ENCODE data around the gene ASPG. TPM values are rescaled to one million over a fixed set of nuclear protein-coding genes. Genes with fewer than 3 reads are reported as not detected.
"Not testable (repeated sequence)": the region's sequence is repeated elsewhere in the genome, so short reads cannot be mapped to it uniquely, and the experiment has no call there.

Gene ASPG
- total RNA-seq, 2 donors from 2014 or later, result 0.30 TPM; not detected in 1

- H3K27me3 Mint-ChIP-seq (ENCODE audit: low read depth), result no peaks in the 10 kb centered on the region
- no peak overlapping the region for H3K4me3 Mint-ChIP-seq
- H3K4me1 Mint-ChIP-seq (ENCODE audit: low read depth), result no peaks in the 10 kb centered on the region
- H3K9me3 Mint-ChIP-seq, result no peaks in the 10 kb centered on the region
- ATAC-seq (replicated peaks in 1 of 2), result no peak
- no peaks in the 10 kb centered on the region for H3K36me3 Mint-ChIP-seq (ENCODE audit: insufficient read depth in 2 of 2)
- DNase-seq, result no peak
- H3K27ac Mint-ChIP-seq, result no peak overlapping the region
These were observed 67.3 kb downstream of the ASPG start for GRCh38 chr14:104152686-104153393.

- not testable (repeated sequence) for H3K36me3 Mint-ChIP-seq (ENCODE audit: insufficient read depth in 2 of 2)
These were observed 67.9 kb downstream of the ASPG start for GRCh38 chr14:104153394-104153755.

GRCh38 chr14:104154246-104154645 is 68.7 kb downstream of the ASPG start:
- Mint-ChIP-seq H3K36me3 (ENCODE audit: insufficient read depth in 2 of 2) (no peaks in the 10 kb centered on the region), H3K27me3 (ENCODE audit: low read depth) (no peaks in the 10 kb centered on the region), H3K27ac (no peak overlapping the region), H3K4me3 (no peak overlapping the region), H3K4me1 (ENCODE audit: low read depth) (no peaks in the 10 kb centered on the region), H3K9me3 (no peaks in the 10 kb centered on the region)
- ATAC-seq (replicated peaks in 1 of 2) (no peak), DNase-seq (no peak)

More at GRCh38 chr14:104153394-104153755, 67.9 kb downstream of the ASPG start:
- H3K9me3 Mint-ChIP-seq; H3K27ac Mint-ChIP-seq; DNase-seq; H3K4me1 Mint-ChIP-seq (ENCODE audit: low read depth); H3K27me3 Mint-ChIP-seq (ENCODE audit: low read depth); ATAC-seq (replicated peaks in 1 of 2); H3K4me3 Mint-ChIP-seq: not testable (repeated sequence)

- no peak for ATAC-seq (replicated peaks in 1 of 2)
These were observed 70.0 kb downstream of the ASPG start for GRCh38 chr14:104155513-104155912.

GRCh38 chr14:104156142-104156541 is 70.6 kb downstream of the ASPG start:
- ATAC-seq (replicated peaks in 1 of 2) (no peak), DNase-seq (no peak)
- Mint-ChIP-seq H3K27ac (no peak overlapping the region), H3K4me3 (no peak overlapping the region), H3K36me3 (ENCODE audit: insufficient read depth in 2 of 2) (no peaks in the 10 kb centered on the region), H3K27me3 (ENCODE audit: low read depth) (no peaks in the 10 kb centered on the region), H3K4me1 (ENCODE audit: low read depth) (no peaks in the 10 kb centered on the region), H3K9me3 (no peaks in the 10 kb centered on the region)

More at GRCh38 chr14:104155513-104155912, 70.0 kb downstream of the ASPG start:
- Mint-ChIP-seq H3K27ac (no peak overlapping the region), H3K4me3 (no peak overlapping the region), H3K9me3 (no peaks in the 10 kb centered on the region), H3K36me3 (ENCODE audit: insufficient read depth in 2 of 2) (no peaks in the 10 kb centered on the region), H3K27me3 (ENCODE audit: low read depth) (no peaks in the 10 kb centered on the region), H3K4me1 (ENCODE audit: low read depth) (no peaks in the 10 kb centered on the region)
- DNase-seq, result no peak

GRCh38 chr14:104157016-104157928 is 71.8 kb downstream of the ASPG start:
- Mint-ChIP-seq H3K4me3 (no peak overlapping the region), H3K27me3 (ENCODE audit: low read depth) (no peaks in the 10 kb centered on the region), H3K9me3 (no peaks in the 10 kb centered on the region), H3K4me1 (ENCODE audit: low read depth) (no peaks in the 10 kb centered on the region), H3K27ac (no peak overlapping the region), H3K36me3 (ENCODE audit: insufficient read depth in 2 of 2) (no peaks in the 10 kb centered on the region)
- ATAC-seq (replicated peaks in 1 of 2) (no peak), DNase-seq (no peak)

GRCh38 chr14:104158827-104159798 is 73.6 kb downstream of the ASPG start:
- H3K27ac Mint-ChIP-seq, result no peak overlapping the region
- no peaks in the 10 kb centered on the region for H3K27me3 Mint-ChIP-seq (ENCODE audit: low read depth)
- H3K4me3 Mint-ChIP-seq, result no peak overlapping the region
- ATAC-seq (replicated peaks in 1 of 2) (no peak), DNase-seq (no peak)
- no peaks in the 10 kb centered on the region for H3K36me3 Mint-ChIP-seq (ENCODE audit: insufficient read depth in 2 of 2)
- no peaks in the 10 kb centered on the region for H3K9me3 Mint-ChIP-seq
- H3K4me1 Mint-ChIP-seq (ENCODE audit: low read depth), result no peaks in the 10 kb centered on the region

- no peaks in the 10 kb centered on the region for H3K4me1 Mint-ChIP-seq (ENCODE audit: low read depth)
- H3K36me3 Mint-ChIP-seq (ENCODE audit: insufficient read depth in 2 of 2), result no peaks in the 10 kb centered on the region
- H3K27ac Mint-ChIP-seq, result no peak overlapping the region
- ATAC-seq (replicated peaks in 1 of 2) (no peak), DNase-seq (no peak)
- no peaks in the 10 kb centered on the region for H3K9me3 Mint-ChIP-seq
- no peak overlapping the region for H3K4me3 Mint-ChIP-seq
- H3K27me3 Mint-ChIP-seq (ENCODE audit: low read depth), result no peaks in the 10 kb centered on the region
These were observed 74.5 kb downstream of the ASPG start for GRCh38 chr14:104159990-104160389.

GRCh38 chr14:104161602-104162367 is 76.3 kb downstream of the ASPG start:
- Mint-ChIP-seq H3K4me3 (no peak overlapping the region), H3K27me3 (ENCODE audit: low read depth) (no peaks in the 10 kb centered on the region), H3K4me1 (ENCODE audit: low read depth) (no peaks in the 10 kb centered on the region), H3K9me3 (no peaks in the 10 kb centered on the region), H3K36me3 (ENCODE audit: insufficient read depth in 2 of 2) (no peaks in the 10 kb centered on the region), H3K27ac (no peak overlapping the region)
- no peak for ATAC-seq (replicated peaks in 1 of 2)
- DNase-seq, result no peak

- Mint-ChIP-seq H3K27me3 (ENCODE audit: low read depth) (no peaks in the 10 kb centered on the region), H3K4me3 (no peak overlapping the region), H3K36me3 (ENCODE audit: insufficient read depth in 2 of 2) (no peaks in the 10 kb centered on the region), H3K27ac (no peak overlapping the region), H3K9me3 (no peaks in the 10 kb centered on the region), H3K4me1 (ENCODE audit: low read depth) (no peaks in the 10 kb centered on the region)
- DNase-seq (no peak), ATAC-seq (replicated peaks in 1 of 2) (no peak)
These were observed 77.0 kb downstream of the ASPG start for GRCh38 chr14:104162495-104162894.

GRCh38 chr14:104163541-104163940 is 78.0 kb downstream of the ASPG start:
- Mint-ChIP-seq H3K4me3 (no peak overlapping the region), H3K27me3 (ENCODE audit: low read depth) (no peaks in the 10 kb centered on the region), H3K4me1 (ENCODE audit: low read depth) (no peaks in the 10 kb centered on the region), H3K36me3 (ENCODE audit: insufficient read depth in 2 of 2) (no peaks in the 10 kb centered on the region), H3K9me3 (no peaks in the 10 kb centered on the region), H3K27ac (no peak overlapping the region)
- ATAC-seq (replicated peaks in 1 of 2) (no peak), DNase-seq (no peak)

GRCh38 chr14:104164041-104164440 is 78.5 kb downstream of the ASPG start:
- no peaks in the 10 kb centered on the region for H3K36me3 Mint-ChIP-seq (ENCODE audit: insufficient read depth in 2 of 2)
- no peaks in the 10 kb centered on the region for H3K27me3 Mint-ChIP-seq (ENCODE audit: low read depth)
- H3K9me3 Mint-ChIP-seq, result no peaks in the 10 kb centered on the region
- H3K27ac Mint-ChIP-seq, result no peak overlapping the region
- DNase-seq, result no peak
- no peak for ATAC-seq (replicated peaks in 1 of 2)
- H3K4me1 Mint-ChIP-seq (ENCODE audit: low read depth), result no peaks in the 10 kb centered on the region
- no peak overlapping the region for H3K4me3 Mint-ChIP-seq

All from activated T-cell treated with anti-CD3 and anti-CD28 coated beads, Interleukin-2, amount 50 U/mL, for 72 hours (primary cell).